Activated CD8-positive, alpha-beta memory T cell treated with anti-CD3 and anti-CD28 coated beads, Interleukin-2, amount 50 U/mL, for 4 hours (primary cell): ENCODE data around the gene USO1.
"Not testable (repeated sequence)": the region's sequence is repeated elsewhere in the genome, so short reads cannot be mapped to it uniquely, and the experiment has no call there.

Experiments used
- DNase-seq: peaks from one replicate; pipeline ENCODE4 v3.0.0-alpha.2; 2020

Gene USO1

GRCh38 chr4:75845992-75846391, 121.6 kb downstream of the USO1 start:
- DNase-seq, result no peak

GRCh38 chr4:75848171-75848760, 123.9 kb downstream of the USO1 start:
- DNase-seq, result not testable (repeated sequence)

- DNase-seq, result no peak
These were observed 124.5 kb downstream of the USO1 start for GRCh38 chr4:75848891-75849290.

- DNase-seq, result no peak
These were observed 125.1 kb downstream of the USO1 start for GRCh38 chr4:75849461-75849860.

GRCh38 chr4:75858721-75859120, 134.3 kb downstream of the USO1 start:
- no peak for DNase-seq

- no peak for DNase-seq
These were observed 136.2 kb downstream of the USO1 start for GRCh38 chr4:75860606-75861005.
